SK-N-SH (cell line): ENCODE results near the gene TRIM71. TPM values are rescaled to one million over a fixed set of nuclear protein-coding genes. Genes with fewer than 3 reads are reported as not detected.

ENCODE experiments used
- CTCF ChIA-PET: fragments of 300-600, 350-600 bp; formaldehyde crosslinking; extraction: SDS; loops from one replicate; lab custom pipeline; 2021; lab: Yijun Ruan, JAX
- POLR2A ChIA-PET: fragments of 350-600 bp; sonication (Branson Sonifier 250); formaldehyde crosslinking; extraction: SDS; loops from one replicate; lab custom pipeline; 2020; ENCODE audit warnings: antibody characterized with exemption, inconsistent platforms; lab: Yijun Ruan, JAX
- DNase-seq: peaks from one replicate; pipeline ENCODE4 v3.0.0; 2012
- H2AFZ ChIP-seq: fragments of 200-600 bp; sonication (generic); 2 replicates; pipeline ENCODE4 v1.8.1; 2016; ENCODE audit warnings: antibody characterized with exemption, mild to moderate bottlenecking, low read depth
- H3F3A ChIP-seq: fragments of 200-600 bp; sonication (generic); replicated peaks from 2 replicates; pipeline ENCODE3; 2016; ENCODE audit warnings: antibody characterized with exemption, mild to moderate bottlenecking; ENCODE audit not compliant: insufficient read depth
- H3K27ac ChIP-seq, 2 experiments: fragments of 200-500 bp in 1 of 2; fragments of 200-600 bp in 1 of 2; sonication (Bioruptor generic) in 1 of 2; sonication (generic), shearing (Covaris generic) in 1 of 2; 2 replicates each; pipeline versions ENCODE4 v1.5.1 to v1.6.1; 2014 to 2016; ENCODE audit warnings: low read depth in 2 of 2, inconsistent platforms in 1 of 2, low read length in 1 of 2, mild to moderate bottlenecking in 1 of 2, mixed read lengths in 1 of 2
- H3K27me3 ChIP-seq: fragments of 200-600 bp; sonication (generic), shearing (Covaris generic); 2 replicates; pipeline ENCODE4 v1.6.1; 2016; ENCODE audit warnings: mixed run types; ENCODE audit not compliant: insufficient read depth
- H3K36me3 ChIP-seq, 2 experiments: fragments of 200-500 bp in 1 of 2; fragments of 200-600 bp in 1 of 2; sonication (Bioruptor generic) in 1 of 2; sonication (generic) in 1 of 2; replicated peaks in 1 of 2; 2 replicates each; pipeline versions ENCODE3 to v1.5.1; 2014 to 2016; ENCODE audit warnings: low read length in 1 of 2, mild to moderate bottlenecking in 1 of 2; ENCODE audit not compliant: insufficient read depth in 2 of 2, control insufficient read depth in 1 of 2
- H3K4me1 ChIP-seq, 2 experiments: fragments of 200-500 bp in 1 of 2; fragments of 200-600 bp in 1 of 2; sonication (Bioruptor generic) in 1 of 2; sonication (generic), shearing (Covaris generic) in 1 of 2; 2 replicates each; pipeline versions ENCODE4 v1.5.1 to v1.6.1; 2014 to 2016; ENCODE audit warnings: low read depth in 1 of 2, low read length in 1 of 2, mixed run types in 1 of 2; ENCODE audit not compliant: insufficient read depth in 2 of 2, control insufficient read depth in 1 of 2
- H3K4me2 ChIP-seq: fragments of 200-600 bp; sonication (generic), shearing (Covaris generic); 2 replicates; pipeline ENCODE4 v1.6.1; 2017; ENCODE audit warnings: mixed run types
- H3K4me3 ChIP-seq, 2 experiments: fragments of 200-500 bp in 1 of 2; fragments of 200-600 bp in 1 of 2; sonication (Bioruptor generic) in 1 of 2; sonication (generic), shearing (Covaris generic) in 1 of 2; 2 replicates each; pipeline versions ENCODE4 v1.5.1 to v1.8.1; 2014 to 2016; ENCODE audit warnings: low read depth in 2 of 2, inconsistent platforms in 1 of 2, low read length in 1 of 2, mild to moderate bottlenecking in 1 of 2, mixed read lengths in 1 of 2, moderate library complexity in 1 of 2
- H3K79me2 ChIP-seq: fragments of 200-600 bp; sonication (generic); 2 replicates; pipeline ENCODE4 v1.8.1; 2017; ENCODE audit warnings: mild to moderate bottlenecking; ENCODE audit not compliant: insufficient read depth
- H3K9ac ChIP-seq: fragments of 200-600 bp; sonication (generic); 2 replicates; pipeline ENCODE4 v1.6.1; 2017; ENCODE audit warnings: mixed run types
- H3K9me2 ChIP-seq: fragments of 200-600 bp; sonication (generic); 2 replicates; pipeline ENCODE4 v1.6.1; 2017; ENCODE audit warnings: mixed run types
- H3K9me3 ChIP-seq: fragments of 200-600 bp; sonication (generic); 2 replicates; pipeline ENCODE4 v1.6.1; 2017; ENCODE audit warnings: mixed run types, mild to moderate bottlenecking, moderate library complexity
- H4K20me1 ChIP-seq: fragments of 200-600 bp; sonication (generic); 2 replicates; pipeline ENCODE4 v1.6.1; 2017; ENCODE audit warnings: mild to moderate bottlenecking, mixed run types; ENCODE audit not compliant: insufficient read depth
- CHD2 ChIP-seq: fragments of 150-350 bp; IDR thresholded peaks from 2 replicates; pipeline ENCODE4 v1.6.1; 2018; ENCODE audit warnings: low read length; ENCODE audit not compliant: partially characterized antibody
- EZH2phosphoT487 ChIP-seq: fragments of 200-600 bp; sonication (generic); IDR thresholded peaks from 2 replicates; pipeline ENCODE4 v1.6.1; 2017; ENCODE audit warnings: low read depth, mixed run types, mild to moderate bottlenecking, antibody characterized with exemption, moderate library complexity, borderline replicate concordance
- FOSL2 ChIP-seq: IDR thresholded peaks from 2 replicates; pipeline ENCODE4 v1.4.0; 2012; ENCODE audit warnings: low read depth, mild to moderate bottlenecking, moderate library complexity, borderline replicate concordance
- FOXJ3 ChIP-seq: sonication (generic); formaldehyde crosslinking; IDR thresholded peaks from 2 replicates; pipeline ENCODE4 v1.5.1; 2020; ENCODE audit warnings: mild to moderate bottlenecking, missing genetic modification reagents
- GATA2 ChIP-seq: sonication (generic); formaldehyde crosslinking; IDR thresholded peaks from 2 replicates; pipeline ENCODE4 v1.5.0; 2020; ENCODE audit warnings: mild to moderate bottlenecking, missing genetic modification reagents
- MXI1 ChIP-seq: IDR thresholded peaks from 2 replicates; pipeline ENCODE4 v1.6.1; 2012; ENCODE audit warnings: mild to moderate bottlenecking, low read depth, low read length, improper control_type of control experiment
- NFIC ChIP-seq: IDR thresholded peaks from 2 replicates; pipeline ENCODE4 v1.4.0; 2012; ENCODE audit warnings: borderline replicate concordance
- POLR2AphosphoS5 ChIP-seq: IDR thresholded peaks from 2 replicates; pipeline ENCODE4 v1.6.1; 2012; ENCODE audit warnings: low read depth, low read length
- RAD21 ChIP-seq: IDR thresholded peaks from 2 replicates; pipeline ENCODE4 v1.6.1; 2012; ENCODE audit warnings: mild to moderate bottlenecking, low read length
- RCOR1 ChIP-seq: fragments of 150-350 bp; IDR thresholded peaks from 2 replicates; pipeline ENCODE4 v1.6.1; 2017; ENCODE audit warnings: antibody characterized with exemption, low read length
- RFX5 ChIP-seq: IDR thresholded peaks from 2 replicates; pipeline ENCODE4 v1.6.1; 2012; ENCODE audit warnings: mild to moderate bottlenecking, improper control_type of control experiment, low read length
- TAF1 ChIP-seq: IDR thresholded peaks from 2 replicates; pipeline ENCODE4 v1.6.1; 2012; ENCODE audit warnings: low read depth, mild to moderate bottlenecking, low read length, moderate library complexity, borderline replicate concordance
- TCF12 ChIP-seq: IDR thresholded peaks from 2 replicates; pipeline ENCODE4 v1.4.0; 2012
- USF1 ChIP-seq: IDR thresholded peaks from 2 replicates; pipeline ENCODE4 v1.4.0; 2012; ENCODE audit warnings: low read depth, borderline replicate concordance
- USF2 ChIP-seq: fragments of 150-350 bp; IDR thresholded peaks from 2 replicates; pipeline ENCODE4 v1.6.1; 2017; ENCODE audit warnings: antibody characterized with exemption, low read length, low read depth, borderline replicate concordance
- ZBTB33 ChIP-seq: IDR thresholded peaks from 2 replicates; pipeline ENCODE4 v1.4.0; 2012; ENCODE audit warnings: low read depth, borderline replicate concordance
- WGBS: methylation state at CpG from one replicate; pipeline ENCODE4 v1.1.6; 2017; ENCODE audit warnings: low lambda C conversion rate; 5-methylcytosine and 5-hydroxymethylcytosine counted together
- polyA plus RNA-seq, 3 experiments: library from polyadenylated mRNA; depleted of rRNA; stranded (reverse); fragments of >200 nt; gene quantifications; 2 replicates each; pipeline ENCODE4 v1.2.3, GENCODE V29; 2012
- TF ChIP-seq, protein P1 (sequence below): fragments of 200-600 bp; sonication (generic); IDR thresholded peaks from 2 replicates; pipeline ENCODE4 v1.6.1; 2017; ENCODE audit warnings: antibody characterized with exemption, mild to moderate bottlenecking, moderate library complexity
- TF ChIP-seq, protein P2 (sequence below): fragments of 150-350 bp; IDR thresholded peaks from 2 replicates; pipeline ENCODE4 v1.6.1; 2016; ENCODE audit warnings: mild to moderate bottlenecking, low read depth, low read length
- TF ChIP-seq, protein P3 (sequence below): IDR thresholded peaks from 2 replicates; pipeline ENCODE4 v1.6.1; 2012; ENCODE audit warnings: mild to moderate bottlenecking, low read depth, low read length, moderate library complexity

The TRIM71 gene
- polyA plus RNA-seq, 1 of the 3 experiments (the other 2 are of a cell fraction), result not detected

DNA sequence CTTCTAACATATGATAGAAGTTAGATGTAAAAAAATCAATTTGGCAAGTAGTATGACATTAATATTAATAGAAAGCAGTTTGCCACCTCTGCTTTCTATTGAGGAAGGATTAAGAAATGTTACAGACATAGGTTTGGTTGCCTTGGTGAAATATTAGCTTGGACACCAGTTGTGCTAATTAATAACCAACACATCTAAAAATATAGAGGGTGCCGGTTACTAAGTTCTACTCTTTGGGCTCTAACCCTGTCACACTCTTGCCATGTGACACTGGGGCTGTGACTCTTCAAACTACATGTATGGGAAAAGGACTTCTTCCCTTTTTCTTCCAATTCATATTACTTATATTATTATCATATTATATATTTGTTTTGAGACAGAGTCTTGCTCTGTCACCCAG is 64.4 kb downstream of the TRIM71 start:
- POLR2A ChIA-PET, result no interaction called here

More for the DNA sequence above, 64.4 kb downstream of the TRIM71 start:
- H3K9me3 ChIP-seq, result no peaks in the 10 kb centered on the region
- no peak for DNase-seq
- TF ChIP-seq ZBTB33 (no peak), RFX5 (no peak), GATA2 (CRISPR knock-in tag) (no peak), POLR2AphosphoS5 (no peak), FOSL2 (no peak), NFIC (no peak), TCF12 (no peak), MXI1 (no peak), RCOR1 (no peak), RAD21 (no peak), USF1 (no peak), TAF1 (no peak), USF2 (no peak), EZH2phosphoT487 (no peak), CHD2 (no peak), FOXJ3 (CRISPR knock-in tag) (no peak)
- TF ChIP-seq, protein P1, sequence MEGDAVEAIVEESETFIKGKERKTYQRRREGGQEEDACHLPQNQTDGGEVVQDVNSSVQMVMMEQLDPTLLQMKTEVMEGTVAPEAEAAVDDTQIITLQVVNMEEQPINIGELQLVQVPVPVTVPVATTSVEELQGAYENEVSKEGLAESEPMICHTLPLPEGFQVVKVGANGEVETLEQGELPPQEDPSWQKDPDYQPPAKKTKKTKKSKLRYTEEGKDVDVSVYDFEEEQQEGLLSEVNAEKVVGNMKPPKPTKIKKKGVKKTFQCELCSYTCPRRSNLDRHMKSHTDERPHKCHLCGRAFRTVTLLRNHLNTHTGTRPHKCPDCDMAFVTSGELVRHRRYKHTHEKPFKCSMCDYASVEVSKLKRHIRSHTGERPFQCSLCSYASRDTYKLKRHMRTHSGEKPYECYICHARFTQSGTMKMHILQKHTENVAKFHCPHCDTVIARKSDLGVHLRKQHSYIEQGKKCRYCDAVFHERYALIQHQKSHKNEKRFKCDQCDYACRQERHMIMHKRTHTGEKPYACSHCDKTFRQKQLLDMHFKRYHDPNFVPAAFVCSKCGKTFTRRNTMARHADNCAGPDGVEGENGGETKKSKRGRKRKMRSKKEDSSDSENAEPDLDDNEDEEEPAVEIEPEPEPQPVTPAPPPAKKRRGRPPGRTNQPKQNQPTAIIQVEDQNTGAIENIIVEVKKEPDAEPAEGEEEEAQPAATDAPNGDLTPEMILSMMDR, result no peak
- TF ChIP-seq, protein P2, sequence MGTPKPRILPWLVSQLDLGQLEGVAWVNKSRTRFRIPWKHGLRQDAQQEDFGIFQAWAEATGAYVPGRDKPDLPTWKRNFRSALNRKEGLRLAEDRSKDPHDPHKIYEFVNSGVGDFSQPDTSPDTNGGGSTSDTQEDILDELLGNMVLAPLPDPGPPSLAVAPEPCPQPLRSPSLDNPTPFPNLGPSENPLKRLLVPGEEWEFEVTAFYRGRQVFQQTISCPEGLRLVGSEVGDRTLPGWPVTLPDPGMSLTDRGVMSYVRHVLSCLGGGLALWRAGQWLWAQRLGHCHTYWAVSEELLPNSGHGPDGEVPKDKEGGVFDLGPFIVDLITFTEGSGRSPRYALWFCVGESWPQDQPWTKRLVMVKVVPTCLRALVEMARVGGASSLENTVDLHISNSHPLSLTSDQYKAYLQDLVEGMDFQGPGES, result no peak
- TF ChIP-seq, protein P3, sequence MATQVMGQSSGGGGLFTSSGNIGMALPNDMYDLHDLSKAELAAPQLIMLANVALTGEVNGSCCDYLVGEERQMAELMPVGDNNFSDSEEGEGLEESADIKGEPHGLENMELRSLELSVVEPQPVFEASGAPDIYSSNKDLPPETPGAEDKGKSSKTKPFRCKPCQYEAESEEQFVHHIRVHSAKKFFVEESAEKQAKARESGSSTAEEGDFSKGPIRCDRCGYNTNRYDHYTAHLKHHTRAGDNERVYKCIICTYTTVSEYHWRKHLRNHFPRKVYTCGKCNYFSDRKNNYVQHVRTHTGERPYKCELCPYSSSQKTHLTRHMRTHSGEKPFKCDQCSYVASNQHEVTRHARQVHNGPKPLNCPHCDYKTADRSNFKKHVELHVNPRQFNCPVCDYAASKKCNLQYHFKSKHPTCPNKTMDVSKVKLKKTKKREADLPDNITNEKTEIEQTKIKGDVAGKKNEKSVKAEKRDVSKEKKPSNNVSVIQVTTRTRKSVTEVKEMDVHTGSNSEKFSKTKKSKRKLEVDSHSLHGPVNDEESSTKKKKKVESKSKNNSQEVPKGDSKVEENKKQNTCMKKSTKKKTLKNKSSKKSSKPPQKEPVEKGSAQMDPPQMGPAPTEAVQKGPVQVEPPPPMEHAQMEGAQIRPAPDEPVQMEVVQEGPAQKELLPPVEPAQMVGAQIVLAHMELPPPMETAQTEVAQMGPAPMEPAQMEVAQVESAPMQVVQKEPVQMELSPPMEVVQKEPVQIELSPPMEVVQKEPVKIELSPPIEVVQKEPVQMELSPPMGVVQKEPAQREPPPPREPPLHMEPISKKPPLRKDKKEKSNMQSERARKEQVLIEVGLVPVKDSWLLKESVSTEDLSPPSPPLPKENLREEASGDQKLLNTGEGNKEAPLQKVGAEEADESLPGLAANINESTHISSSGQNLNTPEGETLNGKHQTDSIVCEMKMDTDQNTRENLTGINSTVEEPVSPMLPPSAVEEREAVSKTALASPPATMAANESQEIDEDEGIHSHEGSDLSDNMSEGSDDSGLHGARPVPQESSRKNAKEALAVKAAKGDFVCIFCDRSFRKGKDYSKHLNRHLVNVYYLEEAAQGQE, result no peak
- TF ChIP-seq, all 33 proteins: peak for 0
- no peak overlapping the region for H2AFZ ChIP-seq
- WGBS, result 100% methylated on average over 1 of the region's 1 CpG
- no peak overlapping the region for H3K27ac ChIP-seq
- no peaks in the 10 kb centered on the region for H4K20me1 ChIP-seq
- H3K79me2 ChIP-seq, result no peaks in the 10 kb centered on the region
- no peaks in the 10 kb centered on the region for H3K9me2 ChIP-seq
- no peak overlapping the region for H3K9ac ChIP-seq
- no peaks in the 10 kb centered on the region for H3K4me1 ChIP-seq
- CTCF ChIA-PET, result interaction anchor here (1.2 kb wide), 1 partner anchor 16 kb away, joined by 4 read pairs; no protein-coding TSS in a partner anchor
- no peaks in the 10 kb centered on the region for H3K36me3 ChIP-seq
- H3F3A ChIP-seq, result no peaks in the 10 kb centered on the region
- H3K4me3 ChIP-seq, result no peak overlapping the region
- no peak overlapping the region for H3K4me2 ChIP-seq
- no peaks in the 10 kb centered on the region for H3K27me3 ChIP-seq
